ENCODE results near the gene ALG6. TPM values are rescaled to one million over a fixed set of nuclear protein-coding genes. Genes with fewer than 3 reads are reported as not detected.

The ALG6 gene
- total RNA-seq, 6 experiments from 2014 or later: 5.5 to 7.7 (median 6.1) TPM

GRCh38 chr1:63379583-63379982 lies 12.2 kb downstream of the ALG6 start:
- ATAC-seq: no peak
- DNase-seq: no peak

GRCh38 chr1:63381741-63382140 lies 14.3 kb downstream of the ALG6 start:
- 80% methylated on average over 1 of the region's 1 CpG for WGBS (ENCODE audit: insufficient coverage, low coverage, low lambda C conversion rate, missing lambda C conversion rate)
- Histone ChIP-seq H3K9me3 (no peaks in the 10 kb centered on the region), H3K36me3 (no peaks in the 10 kb centered on the region), H3K27me3 (no peaks in the 10 kb centered on the region), H3K4me1 (no peaks in the 10 kb centered on the region), H3K27ac (no peak overlapping the region), H3K4me3 (no peak overlapping the region)
- TF ChIP-seq CTCF (IDR thresholded peaks at IDR 0.05) (no peak), POLR2A (IDR thresholded peaks at IDR 0.05) (no peak)
- DNase-seq (no peak), ATAC-seq (no peak)
- intact Hi-C loops (cut with DNase I): no loop called here

More at GRCh38 chr1:63379583-63379982, 12.2 kb downstream of the ALG6 start:
- no peak for TF ChIP-seq POLR2A (IDR thresholded peaks at IDR 0.05)
- TF ChIP-seq CTCF (IDR thresholded peaks at IDR 0.05): no peak
- Histone ChIP-seq H3K4me1 (no peaks in the 10 kb centered on the region), H3K4me3 (no peak overlapping the region), H3K36me3 (no peaks in the 10 kb centered on the region), H3K27me3 (no peaks in the 10 kb centered on the region), H3K9me3 (no peaks in the 10 kb centered on the region), H3K27ac (no peak overlapping the region)
- intact Hi-C loops (cut with DNase I): no loop called here
- WGBS (ENCODE audit: insufficient coverage, low coverage, low lambda C conversion rate, missing lambda C conversion rate): 94% methylated on average over 2 of the region's 2 CpGs

GRCh38 chr1:63401945-63402344 lies 34.5 kb downstream of the ALG6 start:
- Histone ChIP-seq H3K4me3 (no peak overlapping the region), H3K4me1 (peaks cover 0 to 1% (median 0%) of the 10 kb centered on the region in 4 donors), H3K27ac (no peak overlapping the region), H3K27me3 (no peaks in the 10 kb centered on the region), H3K36me3 (no peaks in the 10 kb centered on the region), H3K9me3 (no peaks in the 10 kb centered on the region)
- no peak for ATAC-seq
- intact Hi-C loops (cut with DNase I): no loop called here
- no peak for DNase-seq
- 72% methylated on average over 4 of the region's 4 CpGs for WGBS (ENCODE audit: insufficient coverage, low coverage, low lambda C conversion rate, missing lambda C conversion rate)
- TF ChIP-seq CTCF (IDR thresholded peaks at IDR 0.05) (no peak), POLR2A (IDR thresholded peaks at IDR 0.05) (no peak)

- H3K27ac ChIP-seq: no peak overlapping the region
- DNase-seq (no peak), ATAC-seq (no peak)
- H3K4me3 ChIP-seq: no peak overlapping the region
- intact Hi-C loops (cut with DNase I): no loop called here
- WGBS (ENCODE audit: insufficient coverage, low coverage, low lambda C conversion rate, missing lambda C conversion rate): 57% methylated on average over 3 of the region's 3 CpGs
- H3K4me1 ChIP-seq: peaks cover 0 to 9% (median 0%) of the 10 kb centered on the region in 4 donors
- TF ChIP-seq POLR2A (IDR thresholded peaks at IDR 0.05) (no peak), CTCF (IDR thresholded peaks at IDR 0.05) (no peak)
- no peaks in the 10 kb centered on the region for H3K36me3 ChIP-seq
- no peaks in the 10 kb centered on the region for H3K9me3 ChIP-seq
- no peaks in the 10 kb centered on the region for H3K27me3 ChIP-seq
Measured at GRCh38 chr1:63403386-63403785, 36.0 kb downstream of the ALG6 start.

- H3K27me3 ChIP-seq: no peaks in the 10 kb centered on the region
- intact Hi-C loops (cut with DNase I): no loop called here
- no peak overlapping the region for H3K27ac ChIP-seq
- H3K4me1 ChIP-seq: peaks cover 0 to 9% (median 0%) of the 10 kb centered on the region in 4 donors
- no peaks in the 10 kb centered on the region for H3K36me3 ChIP-seq
- H3K4me3 ChIP-seq: no peak overlapping the region
- H3K9me3 ChIP-seq: no peaks in the 10 kb centered on the region
- TF ChIP-seq POLR2A (IDR thresholded peaks at IDR 0.05): no peak
- TF ChIP-seq CTCF (IDR thresholded peaks at IDR 0.05): no peak
- ATAC-seq (no peak), DNase-seq (no peak)
Measured at GRCh38 chr1:63405021-63405420, 37.6 kb downstream of the ALG6 start.
